HL-60 (cell line): Measurements from ENCODE around the gene PBX1.

Experiments
- DNase-seq, 2 experiments: peaks; one replicate each; pipeline ENCODE4 v3.0.0-alpha.2; 2010 to 2020; ENCODE audit warnings: low read depth in 1 of 2, low spot score in 1 of 2
- H3K27ac ChIP-seq: fragments of 250-450 bp; sonication (Bioruptor Pico); replicated peaks from 2 replicates; pipeline ENCODE4 v1.5.1; 2020; ENCODE audit warnings: mild to moderate bottlenecking, moderate library complexity
- H3K27me3 ChIP-seq: fragments of 250-450 bp; sonication (Bioruptor Pico); 2 replicates; pipeline ENCODE4 v1.5.1; 2021; ENCODE audit warnings: mild to moderate bottlenecking, moderate library complexity; ENCODE audit not compliant: insufficient read depth, poor library complexity, severe bottlenecking
- H3K4me3 ChIP-seq: replicated peaks from 2 replicates; pipeline ENCODE4 v1.5.1; 2011; ENCODE audit warnings: mild to moderate bottlenecking, control low read depth, low read length; ENCODE audit not compliant: insufficient read depth
- CTCF ChIP-seq: IDR thresholded peaks from one replicate; pipeline ENCODE4 v1.5.1; 2011; ENCODE audit warnings: low read length, control low read depth, inconsistent platforms; ENCODE audit not compliant: insufficient read depth
- GABPA ChIP-seq: IDR thresholded peaks from 2 replicates; pipeline ENCODE4 v1.6.1; 2012; ENCODE audit warnings: low read depth
- POLR2AphosphoS5 ChIP-seq: IDR thresholded peaks from 2 replicates; pipeline ENCODE4 v1.6.1; 2012; ENCODE audit warnings: low read depth
- REST ChIP-seq: IDR thresholded peaks from 2 replicates; pipeline ENCODE4 v1.6.1; 2012; ENCODE audit warnings: low read depth; ENCODE audit not compliant: insufficient replicate concordance
- SPI1 ChIP-seq: IDR thresholded peaks from 2 replicates; pipeline ENCODE4 v1.6.1; 2012; ENCODE audit warnings: low read depth, mild to moderate bottlenecking, borderline replicate concordance

PBX1 gene

GRCh38 chr1:164745736-164746135, 186.8 kb downstream of the PBX1 start:
- DNase-seq = no peak
- H3K27ac ChIP-seq = no peak overlapping the region
- H3K27me3 ChIP-seq = no peaks in the 10 kb centered on the region
- no peak overlapping the region for H3K4me3 ChIP-seq
- TF ChIP-seq REST (no peak), CTCF (no peak), POLR2AphosphoS5 (no peak), SPI1 (no peak), GABPA (no peak)

GRCh38 chr1:164746632-164747031, 187.6 kb downstream of the PBX1 start:
- DNase-seq = no peak
- no peak for TF ChIP-seq SPI1
- no peak for TF ChIP-seq REST
- TF ChIP-seq POLR2AphosphoS5 = no peak
- Histone ChIP-seq H3K4me3 (no peak overlapping the region), H3K27me3 (no peaks in the 10 kb centered on the region), H3K27ac (no peak overlapping the region)

- no peak for DNase-seq
- Histone ChIP-seq H3K27ac (no peak overlapping the region), H3K27me3 (no peaks in the 10 kb centered on the region), H3K4me3 (no peak overlapping the region)
- TF ChIP-seq REST (no peak), POLR2AphosphoS5 (no peak), SPI1 (no peak), CTCF (no peak)
Measured at GRCh38 chr1:164748253-164748899, 189.4 kb downstream of the PBX1 start.
